NOMO-1 (cell line): ENCODE data around the gene RTF1.
A peak's percentile ranks its signal among the peaks of the same experiment; 100 is the strongest.
"Not testable (repeated sequence)": the region's sequence is repeated elsewhere in the genome, so short reads cannot be mapped to it uniquely, and the experiment has no call there.

ENCODE experiments used
- DNase-seq, 2 experiments: peaks; one replicate each; lab custom pipeline; 2025; ENCODE audit not compliant: unreplicated experiment in 2 of 2; lab: John Stamatoyannopoulos, UW

Gene RTF1

DNA sequence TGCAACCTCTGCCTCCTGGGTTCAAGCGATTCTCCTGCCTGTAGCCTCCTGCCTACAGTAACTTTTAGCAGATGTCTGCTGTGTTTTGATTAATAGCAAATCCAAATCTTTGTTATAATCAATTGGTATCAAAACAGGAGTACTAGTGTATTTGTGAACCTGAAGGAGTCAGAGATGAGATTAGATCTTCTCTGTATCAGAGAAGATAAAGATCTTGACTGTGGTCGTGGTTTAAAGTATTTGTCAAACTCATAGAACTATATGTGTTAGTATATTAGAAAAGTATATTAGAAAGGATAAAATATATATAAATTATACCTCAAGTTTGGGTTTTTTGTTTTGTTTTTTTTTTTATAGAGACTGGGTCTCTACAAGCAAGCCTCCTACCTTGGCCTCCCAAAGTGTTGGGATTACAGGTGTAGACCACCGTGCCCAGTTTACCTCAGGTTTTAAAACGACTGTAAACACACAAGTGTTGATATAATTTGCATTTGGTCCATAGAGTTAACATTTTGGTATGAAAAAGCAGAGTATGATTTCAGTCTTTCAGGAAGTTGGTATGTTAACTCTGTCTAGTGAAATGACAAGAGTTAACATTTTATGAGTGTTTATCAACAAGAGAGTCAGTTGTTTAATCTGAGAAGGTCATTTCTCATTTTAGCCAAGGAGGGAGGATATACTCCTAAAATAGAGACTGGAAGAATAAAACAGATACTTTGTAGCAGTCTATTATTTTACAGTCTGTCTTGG is 18.3 kb downstream of the RTF1 start:
- DNase-seq: no peak

DNA sequence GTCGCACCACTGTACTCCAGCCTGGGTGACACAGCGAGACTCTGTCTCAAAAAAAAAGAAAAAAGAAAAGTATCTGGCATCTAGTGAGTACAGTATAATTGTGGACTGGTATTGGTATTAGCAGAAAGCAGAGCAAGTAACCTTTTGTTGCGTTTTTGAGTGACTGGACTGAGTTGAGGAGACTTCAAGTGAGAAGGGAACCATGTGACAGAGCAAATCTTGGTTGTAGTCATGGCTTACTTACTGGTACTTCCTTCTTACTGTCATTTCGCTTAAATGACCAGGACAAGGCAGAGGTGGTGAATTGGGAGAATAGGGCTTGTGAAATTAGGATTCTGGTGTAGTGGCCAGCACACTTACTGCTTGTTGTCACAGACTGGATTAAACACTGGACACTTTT is 20.6 kb downstream of the RTF1 start:
- DNase-seq: no peak

DNA sequence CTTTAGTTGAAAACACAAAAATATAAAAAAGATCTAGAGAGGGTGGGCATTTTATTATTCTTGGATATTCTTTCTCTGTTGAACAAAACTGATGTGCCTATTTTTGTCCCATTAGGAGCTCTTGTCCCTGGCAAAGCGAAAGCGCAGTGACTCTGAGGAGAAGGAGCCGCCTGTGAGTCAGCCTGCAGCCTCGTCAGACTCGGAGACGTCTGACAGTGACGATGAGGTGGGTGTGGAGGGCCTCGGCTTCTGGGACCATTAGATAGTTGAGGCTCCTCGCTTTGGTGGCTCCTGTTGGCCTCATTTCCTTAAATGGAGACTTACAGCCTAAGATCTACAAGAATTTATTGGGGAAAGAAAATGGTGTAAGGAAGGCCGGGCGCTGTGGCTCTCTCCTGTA is 21.3 kb downstream of the RTF1 start:
- DNase-seq: no peak

DNA sequence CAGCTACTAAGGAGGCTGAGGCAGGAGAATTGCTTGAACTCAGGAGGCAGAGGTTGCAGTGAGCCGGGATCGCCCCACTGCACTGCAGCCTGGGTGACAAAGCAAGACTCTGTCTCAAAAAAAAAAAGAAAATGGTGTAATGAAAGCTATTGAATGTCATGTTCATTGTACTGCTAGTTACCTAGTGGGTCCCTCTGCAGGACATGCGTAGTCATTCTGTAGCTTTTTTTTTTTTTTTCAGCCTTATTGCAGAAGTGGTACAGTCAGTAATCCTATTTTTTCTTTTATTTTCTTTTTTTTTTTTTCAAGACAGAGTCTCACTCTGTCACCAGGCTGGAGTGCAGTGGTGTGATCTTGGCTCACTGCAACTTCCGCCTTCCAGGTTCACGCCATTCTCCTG is 21.9 kb downstream of the RTF1 start:
- DNase-seq: not testable (repeated sequence)

DNA sequence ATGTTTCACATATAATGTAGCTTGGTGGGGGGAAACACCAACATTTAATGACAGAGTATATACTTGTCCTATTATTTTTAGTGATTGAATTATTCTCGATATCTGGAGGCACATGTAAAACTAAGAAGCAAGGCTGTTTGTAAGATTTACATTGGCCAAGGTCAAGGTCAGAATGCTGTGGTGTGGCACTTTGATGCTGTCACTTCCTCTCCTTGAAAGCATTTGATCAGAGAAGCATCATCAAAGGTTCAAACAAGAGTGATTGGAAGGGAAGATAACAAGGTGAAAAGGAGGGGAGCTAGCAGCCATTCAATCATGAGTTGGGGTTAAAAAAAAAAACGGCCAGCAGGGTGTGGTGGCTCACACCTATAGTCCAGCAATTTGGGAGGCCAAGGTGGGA is 26.4 kb downstream of the RTF1 start:
- DNase-seq: no peak

DNA sequence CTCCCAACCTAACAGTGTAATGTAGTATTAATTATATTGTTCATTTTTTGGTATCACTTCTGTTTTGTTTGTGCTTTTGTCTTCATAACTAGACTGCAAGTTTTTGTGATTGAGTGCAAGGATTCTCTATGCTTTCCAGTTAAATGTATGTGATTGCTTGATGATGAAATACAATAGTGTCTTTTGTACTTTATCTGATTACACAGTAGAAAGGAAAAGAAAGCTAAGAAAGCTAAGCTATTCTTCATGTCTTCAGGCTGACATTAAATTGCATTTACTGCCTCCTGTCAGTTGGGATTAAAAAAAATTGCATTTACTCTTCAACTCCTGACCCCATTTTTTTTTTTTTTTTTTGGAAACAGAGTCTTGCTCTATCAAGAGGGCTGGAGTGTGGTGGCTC is 28.5 kb downstream of the RTF1 start:
- DNase-seq: no peak

DNA sequence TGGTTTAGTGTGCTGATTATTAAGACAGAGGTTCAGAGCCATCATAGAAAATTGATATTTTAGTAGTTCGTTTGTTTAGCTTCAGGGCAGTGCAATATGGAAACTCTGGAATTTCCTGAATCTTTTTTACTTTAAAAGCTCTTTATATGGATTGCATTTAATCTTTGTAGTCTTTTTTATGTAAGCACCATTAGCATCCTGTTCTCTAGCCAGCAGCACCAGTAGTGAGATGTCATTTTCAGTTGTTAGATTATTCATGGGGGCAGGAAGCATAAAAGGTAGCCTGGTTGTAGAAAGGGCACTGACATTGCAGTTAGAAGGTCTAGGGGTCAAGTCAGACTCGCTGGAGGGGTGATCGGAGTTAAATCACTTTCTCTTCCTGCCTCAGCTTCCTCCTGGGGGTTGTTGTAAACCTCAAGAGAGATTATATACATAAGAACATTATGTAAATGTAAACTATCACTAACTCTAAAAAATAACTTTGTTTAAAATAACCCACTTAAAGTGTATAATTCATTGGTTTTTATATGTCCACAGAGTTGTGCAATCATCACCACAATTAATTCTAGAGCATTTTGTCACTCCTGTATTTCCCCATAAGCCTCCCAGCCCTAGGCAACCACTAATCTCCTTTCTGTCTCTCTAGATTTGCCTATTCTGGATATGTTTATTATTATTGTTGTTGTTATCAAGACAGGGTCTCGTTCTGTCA is 45.3 kb downstream of the RTF1 start:
- peak; percentile 33 to 68 for DNase-seq

DNA sequence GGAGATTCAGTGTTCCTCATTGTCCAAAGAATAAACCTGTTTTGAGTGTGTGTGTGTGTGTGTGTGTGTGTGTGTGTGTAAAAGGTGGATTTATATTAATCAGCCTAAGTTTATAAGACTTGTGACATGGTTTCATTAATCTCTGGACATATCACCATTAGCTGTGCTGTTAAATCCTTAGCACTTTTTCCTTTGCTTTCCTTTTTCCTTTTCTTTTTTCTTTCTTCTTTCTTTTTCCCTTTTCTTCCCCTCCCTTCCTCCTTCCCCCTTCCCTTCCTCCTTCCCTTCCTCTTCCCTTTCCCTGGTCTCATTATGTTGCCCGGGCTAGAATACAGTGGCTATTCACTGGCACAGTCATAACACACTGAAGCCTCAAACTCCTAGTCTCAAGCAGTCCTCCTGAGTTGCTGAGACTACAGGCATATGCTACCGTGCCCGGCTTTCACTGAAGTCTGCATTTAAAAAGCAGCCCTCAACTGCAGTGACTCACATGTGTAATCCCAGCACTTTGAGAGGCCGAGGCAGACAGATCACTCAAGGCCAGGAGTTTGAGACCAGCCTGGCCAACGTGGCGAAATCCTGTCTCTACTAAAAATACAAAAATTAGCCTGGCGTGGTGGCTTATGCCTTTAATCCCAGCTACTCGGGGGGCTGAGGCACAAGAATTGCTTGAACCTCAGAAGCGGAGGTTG is 48.1 kb downstream of the RTF1 start:
- DNase-seq: no peak

DNA sequence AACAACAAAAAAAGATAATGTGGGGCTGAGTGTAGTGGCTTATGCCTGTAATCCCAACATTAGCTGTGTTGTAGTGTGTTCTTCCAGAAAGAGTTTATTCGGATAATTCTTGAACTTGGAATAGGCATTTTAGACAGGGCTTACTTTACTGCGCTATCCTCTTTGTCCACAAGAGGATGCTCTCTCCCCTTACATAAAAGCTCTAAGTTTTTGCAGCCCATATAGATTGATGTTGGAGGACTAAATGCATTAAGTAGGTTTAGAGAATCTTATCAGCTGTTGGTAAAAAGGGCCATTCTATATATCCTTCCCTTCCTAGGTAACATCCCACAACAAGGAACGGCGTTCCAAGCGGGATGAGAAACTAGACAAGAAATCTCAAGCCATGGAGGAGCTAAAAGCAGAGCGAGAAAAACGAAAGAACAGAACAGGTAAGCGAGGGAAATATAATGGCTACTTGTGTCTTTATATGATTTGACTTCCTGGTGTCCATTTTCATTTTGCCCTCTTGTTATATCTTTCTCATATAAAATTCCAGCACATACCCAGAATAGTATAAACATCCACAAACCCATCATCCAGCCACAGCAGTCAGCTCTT is 49.0 kb downstream of the RTF1 start:
- peak; percentile 30 to 49 for DNase-seq

DNA sequence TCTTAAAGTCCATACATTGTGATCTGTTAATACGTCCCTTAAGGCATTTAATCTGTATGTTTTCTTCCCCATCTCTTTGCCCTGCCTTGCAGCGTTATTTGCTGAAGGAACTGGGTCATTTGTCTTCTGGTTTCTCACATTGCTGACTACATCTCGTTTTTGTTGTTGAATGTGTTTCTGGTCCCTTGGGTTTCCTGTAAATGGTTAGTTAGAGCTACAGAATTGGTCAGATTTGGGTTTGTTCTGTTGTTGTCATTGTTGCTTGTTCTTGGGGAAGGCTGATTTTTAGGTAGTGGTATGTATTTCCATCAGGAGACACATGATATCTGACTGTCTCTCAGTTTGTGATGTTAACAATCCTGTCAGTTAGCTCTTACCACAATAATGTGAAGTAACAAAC is 49.8 kb downstream of the RTF1 start:
- DNase-seq: no peak

DNA sequence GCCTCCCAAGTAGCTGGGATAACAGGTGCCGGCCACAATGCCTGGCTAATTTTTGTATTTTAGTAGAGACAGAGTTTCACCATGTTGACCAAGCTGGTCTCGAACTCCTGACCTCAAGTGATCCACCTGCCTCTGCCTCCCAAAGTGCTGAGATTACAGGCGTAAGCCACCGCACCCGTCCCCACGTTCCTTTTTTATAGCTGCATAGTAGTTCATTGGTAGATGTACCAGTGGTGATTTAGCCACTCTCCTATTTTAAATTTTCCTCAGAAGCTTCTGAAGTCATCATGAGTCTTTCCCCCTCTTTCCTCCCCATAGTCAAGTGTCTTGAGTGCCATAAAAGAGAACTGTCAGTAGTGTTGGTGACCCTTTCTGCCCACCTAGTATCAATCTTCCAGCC is 52.7 kb downstream of the RTF1 start:
- not testable (repeated sequence) for DNase-seq

DNA sequence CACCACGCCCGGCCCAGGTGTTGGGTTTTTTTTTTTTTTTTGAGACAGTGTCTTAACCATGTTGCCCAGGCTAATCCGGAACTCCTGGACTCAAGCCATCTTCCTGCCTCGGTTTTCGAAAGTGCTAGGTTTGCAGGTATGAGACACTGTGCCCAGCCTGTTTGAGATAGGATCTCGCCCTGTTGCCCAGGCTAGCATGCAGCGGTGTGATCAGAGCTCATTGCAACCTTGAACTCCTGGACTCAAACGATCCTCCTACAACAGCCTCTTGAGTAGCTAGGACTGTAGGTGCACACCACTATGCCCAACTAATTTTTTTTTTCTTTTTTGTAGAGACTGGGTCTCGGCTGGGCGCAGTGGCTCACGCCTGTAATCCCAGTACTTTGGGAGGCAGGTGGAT is 56.5 kb downstream of the RTF1 start:
- DNase-seq: no peak

DNA sequence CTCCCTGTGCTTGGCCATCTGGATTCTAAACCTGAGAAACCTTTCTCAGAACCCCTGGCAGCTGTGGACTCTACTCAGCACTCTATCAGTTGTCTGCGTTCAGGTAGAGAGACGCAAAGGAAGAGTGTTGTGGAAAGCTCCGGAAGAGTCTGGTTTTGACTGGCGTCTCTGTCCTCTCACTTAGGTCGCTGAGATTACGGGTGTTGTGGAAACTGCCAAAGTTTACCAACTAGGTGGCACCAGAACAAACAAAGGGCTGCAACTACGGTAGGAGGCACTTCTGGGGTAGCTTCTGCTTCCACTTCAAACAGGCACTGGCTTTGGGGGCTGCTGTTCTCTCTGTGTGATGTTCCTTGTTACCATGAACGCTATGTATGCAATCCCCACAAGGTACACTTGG is 57.5 kb downstream of the RTF1 start:
- DNase-seq: no peak

DNA sequence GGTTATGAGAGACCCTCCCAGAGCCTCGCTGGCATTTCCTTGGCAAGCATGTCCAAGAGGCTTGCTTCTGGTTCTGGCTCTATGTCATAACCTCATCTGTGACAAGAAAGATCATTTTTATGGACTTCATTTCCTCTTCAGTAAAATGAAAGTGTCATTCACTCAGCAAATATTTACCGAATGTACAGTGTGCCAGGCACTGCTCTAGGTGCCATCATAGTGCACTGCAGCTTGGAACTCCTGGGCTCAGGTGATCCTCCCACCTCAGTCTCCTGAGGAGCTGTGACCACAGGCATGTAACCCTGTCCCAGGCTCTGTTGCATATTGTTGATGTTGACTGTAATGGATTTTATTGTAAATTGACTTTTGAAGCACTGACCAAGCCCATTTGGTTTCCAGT is 58.0 kb downstream of the RTF1 start:
- DNase-seq: no peak

DNA sequence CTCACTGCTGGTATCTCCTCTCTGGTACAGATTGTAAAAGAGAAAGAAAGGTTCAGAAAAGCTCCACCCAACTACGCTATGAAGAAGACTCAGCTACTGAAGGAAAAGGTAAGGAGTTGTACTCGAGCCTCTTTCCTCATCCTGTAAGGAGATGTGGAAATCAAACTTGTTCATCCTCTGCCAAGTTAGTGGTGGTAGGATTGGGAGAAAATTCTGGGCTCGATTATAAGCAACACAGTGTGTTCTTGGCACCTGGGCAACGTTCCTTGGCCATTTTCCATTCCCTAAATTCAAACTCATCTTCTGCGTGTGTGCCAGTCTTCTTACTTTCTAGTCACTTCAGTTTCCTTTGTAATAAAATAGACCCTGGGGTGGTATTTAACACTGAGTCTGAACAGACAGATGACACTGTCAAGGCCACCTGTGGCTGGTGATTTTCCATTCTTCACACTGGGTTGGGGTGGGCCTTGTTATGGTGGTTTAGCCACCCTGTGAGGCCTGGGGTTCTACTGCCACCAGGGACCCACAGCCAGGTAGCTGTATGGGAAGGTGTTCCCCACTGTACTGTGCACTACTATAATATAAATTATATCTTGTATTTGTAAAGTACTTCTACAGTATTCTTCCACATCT is 59.6 kb downstream of the RTF1 start:
- no peak for DNase-seq

DNA sequence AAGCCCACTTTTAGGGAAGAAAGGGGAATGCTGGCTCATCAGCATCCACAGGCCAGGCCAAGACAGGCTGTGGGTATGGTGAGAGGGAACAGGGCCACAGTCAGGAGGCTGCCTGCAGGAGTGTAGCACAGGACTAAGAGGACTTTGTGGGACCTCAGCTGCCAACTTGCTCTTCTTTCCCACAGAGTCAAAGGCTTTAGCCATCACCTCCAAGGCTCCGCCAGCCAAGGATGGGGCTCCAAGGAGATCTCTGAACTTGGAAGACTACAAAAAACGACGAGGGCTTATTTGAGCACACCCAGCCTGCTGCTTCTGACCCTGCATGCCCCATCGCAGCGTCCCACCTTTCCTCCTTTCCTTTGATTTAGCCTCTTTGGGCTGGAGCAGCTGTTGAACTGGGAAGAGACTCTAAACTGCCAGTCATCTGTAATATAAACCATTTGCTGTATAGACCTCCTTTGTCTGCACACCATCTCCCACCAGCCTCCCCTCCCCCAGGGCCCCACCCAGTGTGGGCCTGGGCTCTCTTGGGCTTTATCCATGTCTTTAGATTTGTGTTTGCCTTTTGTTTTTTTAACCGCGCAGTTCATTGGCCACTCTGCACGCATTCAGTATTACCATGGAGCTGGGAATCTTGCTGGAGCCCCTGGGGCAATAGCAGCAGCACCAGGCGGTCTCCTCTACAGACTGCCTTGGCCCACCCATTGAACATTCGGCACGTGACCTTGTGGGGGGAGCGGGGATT is 63.7 kb downstream of the RTF1 start:
- no peak for DNase-seq

DNA sequence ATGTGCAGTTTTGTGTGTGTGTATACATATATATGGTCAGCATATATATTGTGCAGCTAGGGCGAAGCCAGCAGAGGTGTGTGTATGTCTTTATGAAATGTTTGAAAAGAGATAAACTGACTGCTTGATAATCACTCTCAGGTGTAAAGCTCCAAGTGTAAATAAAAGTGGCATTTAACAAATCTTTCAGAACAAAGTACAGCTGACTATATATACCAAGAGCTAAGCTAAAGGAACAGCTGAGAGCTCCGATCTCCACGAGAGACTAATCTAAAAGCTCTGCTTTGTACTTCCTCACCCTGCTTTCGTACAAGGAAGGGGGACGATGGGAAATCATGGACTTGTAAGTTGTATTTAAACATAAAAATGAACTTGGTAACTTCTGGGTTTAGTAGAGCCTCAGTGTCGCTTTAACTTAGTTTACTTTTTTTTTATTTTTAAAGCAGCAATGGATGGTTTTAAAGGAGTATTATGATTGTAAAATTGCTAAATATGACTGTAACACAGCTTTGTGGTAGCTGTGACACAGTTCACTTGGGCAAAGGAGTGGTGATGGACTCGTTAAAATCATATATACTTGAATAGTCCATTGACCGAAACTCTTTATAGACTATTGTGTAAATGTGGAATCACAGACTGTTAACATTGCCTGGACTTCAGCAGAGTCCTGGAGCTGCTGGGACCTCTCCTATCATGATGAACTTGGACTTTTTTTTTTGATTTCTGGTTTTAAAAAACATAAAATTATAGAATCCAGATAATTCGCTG is 65.4 kb downstream of the RTF1 start:
- DNase-seq: no peak

DNA sequence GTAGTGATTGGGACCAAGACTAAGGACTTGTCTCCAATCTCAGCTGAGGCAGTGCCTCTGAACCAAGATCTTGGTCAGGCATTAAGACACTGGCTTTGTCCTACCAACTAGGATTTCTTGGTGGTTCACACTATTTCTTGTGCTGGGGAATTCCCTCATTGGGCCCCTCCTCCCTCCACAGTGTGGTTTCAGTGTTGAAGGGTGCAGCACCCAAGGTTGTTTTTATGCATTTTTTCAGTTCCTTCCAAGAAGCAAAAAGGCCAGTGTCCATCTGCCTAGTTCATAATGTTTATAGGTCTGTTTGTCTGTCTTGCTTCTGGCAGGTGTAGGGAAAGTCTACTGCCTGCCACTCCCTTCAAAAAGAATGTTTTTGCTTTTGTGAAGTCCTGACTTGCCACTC is 66.2 kb downstream of the RTF1 start:
- no peak for DNase-seq

DNA sequence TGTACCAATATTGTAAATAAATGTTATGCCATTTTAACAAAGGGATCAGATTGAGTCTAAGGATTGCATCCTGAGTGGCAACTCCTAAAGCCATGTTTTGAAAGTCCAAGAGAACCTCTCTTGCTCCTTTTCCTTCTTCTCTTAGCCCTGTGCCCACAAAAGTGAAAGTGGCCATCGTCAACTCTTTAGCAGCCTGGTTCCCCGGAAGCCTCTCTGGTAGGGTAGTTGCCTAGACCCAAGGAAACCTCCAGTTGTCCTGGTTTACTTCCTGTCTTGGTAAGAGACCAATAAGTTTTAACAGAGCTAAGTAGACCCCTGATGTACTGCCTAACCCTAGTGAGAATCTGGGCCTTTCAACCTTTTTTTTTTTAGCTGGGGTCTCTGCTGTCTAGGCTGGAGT is 66.6 kb downstream of the RTF1 start:
- DNase-seq: no peak
